DND-41 (cell line): ENCODE measurements around the gene ARHGEF25.

ENCODE experiments used
- ATAC-seq: fragments of 200-7000 bp; cut with Tn5 transposase; 3 replicates; pipeline ENCODE4 v1.9.1; 2021; ENCODE audit warnings: low read depth; ENCODE audit not compliant: insufficient read depth
- DNase-seq: peaks from one replicate; pipeline ENCODE4 v3.0.0-alpha.2; 2020
- H2AFZ ChIP-seq: 2 replicates; pipeline ENCODE4 v1.6.0; 2012; ENCODE audit warnings: low read depth, low read length
- H3K27ac ChIP-seq: 2 replicates; pipeline ENCODE4 v1.5.1; 2012; ENCODE audit warnings: low read length, inconsistent platforms
- H3K27me3 ChIP-seq: fragments of 200-600 bp; sonication (generic); 2 replicates; pipeline ENCODE4 v1.6.0; 2012; ENCODE audit warnings: low read length, mild to moderate bottlenecking, inconsistent platforms; ENCODE audit not compliant: insufficient read depth, poor library complexity
- H3K36me3 ChIP-seq: 2 replicates; pipeline ENCODE4 v1.5.1; 2012; ENCODE audit warnings: low read length, inconsistent platforms; ENCODE audit not compliant: insufficient read depth
- H3K4me1 ChIP-seq: 2 replicates; pipeline ENCODE4 v1.5.1; 2012; ENCODE audit warnings: mild to moderate bottlenecking, low read length; ENCODE audit not compliant: insufficient read depth
- H3K4me2 ChIP-seq: 2 replicates; pipeline ENCODE4 v1.6.0; 2012; ENCODE audit warnings: mild to moderate bottlenecking, moderate library complexity, low read length, inconsistent platforms; ENCODE audit not compliant: insufficient read depth
- H3K4me3 ChIP-seq, 2 experiments: fragments of 200-600 bp in 1 of 2; shearing (Covaris generic) in 1 of 2; 2 replicates each; pipeline ENCODE4 v1.5.1; 2012 to 2016; ENCODE audit warnings: inconsistent platforms in 2 of 2, low read length in 2 of 2, mild to moderate bottlenecking in 2 of 2, low read depth in 1 of 2, moderate library complexity in 1 of 2
- H3K79me2 ChIP-seq: 2 replicates; pipeline ENCODE4 v1.6.0; 2012; ENCODE audit warnings: low read length, inconsistent platforms; ENCODE audit not compliant: insufficient read depth
- H3K9ac ChIP-seq: 2 replicates; pipeline ENCODE4 v1.6.0; 2012; ENCODE audit warnings: low read depth, mild to moderate bottlenecking, inconsistent platforms, low read length, moderate library complexity
- H3K9me3 ChIP-seq: 2 replicates; pipeline ENCODE4 v1.5.1; 2012; ENCODE audit warnings: low read length, moderate library complexity, mild to moderate bottlenecking, inconsistent platforms; ENCODE audit not compliant: insufficient read depth, severe bottlenecking
- H4K20me1 ChIP-seq: 2 replicates; pipeline ENCODE4 v1.6.0; 2012; ENCODE audit warnings: low read length; ENCODE audit not compliant: insufficient read depth
- CTCF ChIP-seq: IDR thresholded peaks from 2 replicates; pipeline ENCODE4 v1.5.1; 2012; ENCODE audit warnings: borderline replicate concordance, low read length, moderate library complexity, mild to moderate bottlenecking; ENCODE audit not compliant: poor library complexity, severe bottlenecking; ENCODE audit errors: extremely low read depth
- EZH2 ChIP-seq: IDR thresholded peaks from 3 replicates; pipeline ENCODE4 v1.6.1; 2012; ENCODE audit warnings: borderline replicate concordance, low read depth, mild to moderate bottlenecking, moderate library complexity, low read length, inconsistent platforms; ENCODE audit not compliant: severe bottlenecking

Gene ARHGEF25

GRCh38 chr12:57626111-57626920 is 15.1 kb downstream of the ARHGEF25 start:
- no peak overlapping the region for H2AFZ ChIP-seq
- H4K20me1 ChIP-seq: no peaks in the 10 kb centered on the region
- H3K27me3 ChIP-seq: peaks cover 16% of the 10 kb centered on the region
- H3K79me2 ChIP-seq: no peaks in the 10 kb centered on the region
- H3K27ac ChIP-seq: no peak overlapping the region
- no peaks in the 10 kb centered on the region for H3K4me1 ChIP-seq
- H3K9me3 ChIP-seq: no peaks in the 10 kb centered on the region
- H3K4me3 ChIP-seq: no peak overlapping the region
- no peaks in the 10 kb centered on the region for H3K36me3 ChIP-seq
- H3K4me2 ChIP-seq: no peak overlapping the region
- no peak overlapping the region for H3K9ac ChIP-seq
- DNase-seq (no peak), ATAC-seq (no peak)
- no peak for TF ChIP-seq CTCF

GRCh38 chr12:57626921-57627445 is 15.7 kb downstream of the ARHGEF25 start:
- no peak overlapping the region for H3K4me3 ChIP-seq
- TF ChIP-seq CTCF (no peak), EZH2 (no peak)
- no peaks in the 10 kb centered on the region for H3K36me3 ChIP-seq
- no peaks in the 10 kb centered on the region for H4K20me1 ChIP-seq
- no peak overlapping the region for H3K4me2 ChIP-seq
- H3K4me1 ChIP-seq: no peaks in the 10 kb centered on the region
- no peaks in the 10 kb centered on the region for H3K79me2 ChIP-seq
- H3K27me3 ChIP-seq: peaks cover 16% of the 10 kb centered on the region
- H3K27ac ChIP-seq: no peak overlapping the region
- no peaks in the 10 kb centered on the region for H3K9me3 ChIP-seq
- no peak overlapping the region for H3K9ac ChIP-seq
- DNase-seq (no peak), ATAC-seq (no peak)
- H2AFZ ChIP-seq: no peak overlapping the region

- Histone ChIP-seq H3K4me3 (no peak overlapping the region), H2AFZ (no peak overlapping the region), H3K9ac (no peak overlapping the region), H3K4me1 (no peaks in the 10 kb centered on the region), H4K20me1 (no peaks in the 10 kb centered on the region), H3K27ac (no peak overlapping the region), H3K27me3 (peaks cover 10% of the 10 kb centered on the region), H3K79me2 (no peaks in the 10 kb centered on the region), H3K4me2 (no peak overlapping the region), H3K9me3 (no peaks in the 10 kb centered on the region), H3K36me3 (no peaks in the 10 kb centered on the region)
- DNase-seq (no peak), ATAC-seq (no peak)
- TF ChIP-seq CTCF: no peak
- TF ChIP-seq EZH2: no peak
These were observed 16.5 kb downstream of the ARHGEF25 start for GRCh38 chr12:57627501-57628279.
